Uterus (tissue), 4 donors: Measurements from ENCODE around the gene SNAPC2. TPM values are rescaled to one million over a fixed set of nuclear protein-coding genes. Genes with fewer than 3 reads are reported as not detected.

Experiments
- DNase-seq, 2 donors: peaks; one replicate each; pipeline ENCODE4 v3.0.0-alpha.2; 2019 to 2020
- H3K27ac ChIP-seq, 2 donors: fragments of 200-600 bp; sonication (generic); 1 replicate in 1 of 2; 2 replicates in 1 of 2; pipeline ENCODE4 v1.5.1; 2016 to 2018
- H3K27me3 ChIP-seq, 2 donors: fragments of 200-600 bp; sonication (generic); one replicate each; pipeline ENCODE4 v1.5.1; 2018 to 2019; ENCODE audit warnings: control low read depth in 1 of 2
- H3K36me3 ChIP-seq, 2 donors: fragments of 200-600 bp; sonication (generic); one replicate each; pipeline ENCODE4 v1.5.1; 2019; ENCODE audit warnings: control low read depth in 1 of 2
- H3K4me1 ChIP-seq, 2 donors: fragments of 200-600 bp; sonication (generic); one replicate each; pipeline ENCODE4 v1.5.1; 2018 to 2019; ENCODE audit warnings: control low read depth in 1 of 2
- H3K4me3 ChIP-seq, 2 donors: fragments of 200-600 bp; sonication (generic); 1 replicate in 1 of 2; 2 replicates in 1 of 2; pipeline ENCODE4 v1.5.1; 2018 to 2019; ENCODE audit warnings: mild to moderate bottlenecking in 1 of 2
- H3K9me3 ChIP-seq, 2 donors: fragments of 200-600 bp; sonication (generic); one replicate each; pipeline ENCODE4 v1.5.1; 2019; ENCODE audit warnings: control low read depth in 1 of 2
- CTCF ChIP-seq, 4 experiments: fragments of 200-600 bp in 2 of 4; fragments of 450-650 bp in 2 of 4; sonication (generic) in 2 of 4; IDR thresholded peaks; one replicate each; pipeline ENCODE4 v1.5.1; 2016 to 2019; ENCODE audit warnings: antibody characterized with exemption in 4 of 4, mild to moderate bottlenecking in 2 of 4, moderate library complexity in 1 of 4
- POLR2A ChIP-seq, 2 donors: fragments of 450-650 bp; IDR thresholded peaks; one replicate each; pipeline ENCODE4 v1.6.1; 2016; ENCODE audit warnings: antibody characterized with exemption in 2 of 2, mild to moderate bottlenecking in 1 of 2, moderate library complexity in 1 of 2
- intact Hi-C: fragments of 100-400 bp; cut with DNase I; formaldehyde crosslinking; loops from one replicate; pipeline ENCODE4 v1.15.1; 2023; ENCODE audit warnings: low total_unique reads
- total RNA-seq, 4 donors: library from RNA; depleted of rRNA in 3 of 4; stranded (reverse); fragments of >200 nt in 3 of 4; gene quantifications; one replicate each; pipeline versions ENCODE4 v1.1.0 to v1.2.4, GENCODE V29; 2014 to 2023
- donor health status: DM: yes; HTN: yes; CAD: no.

The SNAPC2 gene
- total RNA-seq, 4 donors from 2014 or later = 11.8 to 66.8 (median 19.0) TPM

DNA sequence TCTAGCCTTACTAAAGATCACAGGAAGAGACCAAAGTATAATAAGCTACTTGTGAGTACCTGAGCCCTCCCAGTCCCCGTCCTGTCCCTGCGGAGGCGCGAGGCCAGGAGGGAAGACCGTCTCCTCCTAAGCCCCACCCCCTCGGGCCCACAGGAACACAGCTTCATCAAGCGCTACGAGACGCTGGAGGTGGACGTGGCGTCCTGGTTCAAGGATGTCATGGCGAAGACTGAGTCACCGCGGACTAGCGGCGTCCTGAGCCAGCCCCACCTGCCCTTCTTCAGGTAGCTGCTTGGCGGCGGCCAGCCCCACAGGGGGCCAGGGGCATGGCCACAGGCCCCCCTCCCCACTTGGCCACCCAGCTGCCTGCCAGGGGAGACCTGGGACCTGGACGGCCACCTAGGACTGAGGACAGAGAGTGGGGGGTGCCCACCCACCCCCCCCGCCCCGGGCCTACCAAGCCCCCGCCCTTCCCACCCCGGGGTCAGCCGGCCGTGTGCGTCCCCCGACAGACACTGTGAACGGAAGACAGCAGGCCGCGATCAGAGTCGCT lies 7.9 kb upstream of the SNAPC2 start:
- Histone ChIP-seq H3K4me3 (no peak overlapping the region), H3K27me3 (peaks cover 6 to 7% of the 10 kb centered on the region in 2 donors), H3K27ac (no peak overlapping the region), H3K9me3 (no peaks in the 10 kb centered on the region), H3K36me3 (no peaks in the 10 kb centered on the region), H3K4me1 (peaks cover 0 to 14% of the 10 kb centered on the region in 2 donors)
- intact Hi-C loops = no loop called here
- peak in 1 of 2 donors; percentile 17 for DNase-seq
- no peak for TF ChIP-seq POLR2A (IDR thresholded peaks at IDR 0.05)
- no peak for TF ChIP-seq CTCF (IDR thresholded peaks at IDR 0.05)

GRCh38 chr19:7912697-7913564 lies 7.2 kb upstream of the SNAPC2 start:
- peak in 1 of 2 donors; percentile 19 for DNase-seq
- TF ChIP-seq CTCF (IDR thresholded peaks at IDR 0.05) = no peak
- no peak for TF ChIP-seq POLR2A (IDR thresholded peaks at IDR 0.05)

DNA sequence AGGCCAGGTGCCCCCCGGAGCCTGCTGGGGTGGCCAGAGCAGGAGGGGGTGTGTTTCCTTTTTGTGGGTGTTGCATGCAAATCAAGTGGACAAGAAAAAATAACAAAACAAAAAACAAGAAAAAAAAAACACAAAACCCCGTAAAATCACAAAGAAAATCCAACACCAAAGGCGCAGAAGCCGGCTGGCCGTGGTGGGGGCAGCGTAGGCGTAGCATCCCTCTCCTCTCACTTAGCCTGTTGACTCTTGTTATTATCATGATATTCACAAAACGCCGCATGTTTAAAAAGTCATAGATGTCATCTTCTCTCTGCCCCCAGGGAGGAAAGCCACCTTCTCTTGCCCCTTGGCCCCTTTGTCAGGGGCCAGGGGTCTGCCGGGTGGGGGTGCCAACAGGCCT lies 6.5 kb upstream of the SNAPC2 start:
- intact Hi-C loops = no loop called here
- DNase-seq = no peak
- no peak for TF ChIP-seq POLR2A (IDR thresholded peaks at IDR 0.05)
- Histone ChIP-seq H3K27ac (no peak overlapping the region), H3K9me3 (no peaks in the 10 kb centered on the region), H3K4me3 (no peak overlapping the region), H3K4me1 (peaks cover 0 to 23% of the 10 kb centered on the region in 2 donors), H3K36me3 (no peaks in the 10 kb centered on the region), H3K27me3 (peaks cover 6 to 7% of the 10 kb centered on the region in 2 donors)

More at GRCh38 chr19:7912697-7913564, 7.2 kb upstream of the SNAPC2 start:
- intact Hi-C loops = no loop called here
- H3K9me3 ChIP-seq = no peaks in the 10 kb centered on the region
- no peak overlapping the region for H3K4me3 ChIP-seq
- peaks cover 0 to 21% of the 10 kb centered on the region in 2 donors for H3K4me1 ChIP-seq
- no peaks in the 10 kb centered on the region for H3K36me3 ChIP-seq
- no peak overlapping the region for H3K27ac ChIP-seq
- peaks cover 6 to 7% of the 10 kb centered on the region in 2 donors for H3K27me3 ChIP-seq

DNA sequence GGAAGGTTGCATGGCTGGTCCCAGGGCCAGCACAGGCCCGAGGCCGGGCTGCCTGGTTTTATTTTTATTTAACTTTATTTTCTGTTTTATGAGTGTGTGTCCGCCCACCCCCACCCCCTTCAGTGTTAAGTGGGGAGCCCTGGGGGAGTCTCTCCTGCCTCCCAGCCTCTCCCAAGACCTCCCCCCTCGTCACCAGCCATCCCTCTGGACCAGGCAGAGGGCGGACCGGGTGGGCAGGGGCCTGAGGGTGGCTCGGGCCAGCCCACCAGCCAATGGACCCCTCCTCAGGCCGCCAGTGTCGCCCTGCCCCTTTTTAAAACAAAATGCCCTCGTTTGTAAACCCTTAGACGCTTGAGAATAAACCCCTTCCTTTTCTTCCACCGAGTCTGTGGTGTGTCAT lies 6.0 kb upstream of the SNAPC2 start:
- Histone ChIP-seq H3K27ac (no peak overlapping the region), H3K4me3 (no peak overlapping the region), H3K27me3 (peaks cover 6 to 7% of the 10 kb centered on the region in 2 donors), H3K4me1 (peaks cover 0 to 23% of the 10 kb centered on the region in 2 donors), H3K9me3 (no peaks in the 10 kb centered on the region), H3K36me3 (no peaks in the 10 kb centered on the region)
- DNase-seq = no peak
- intact Hi-C loops = no loop called here
- TF ChIP-seq CTCF (IDR thresholded peaks at IDR 0.05) (no peak), POLR2A (IDR thresholded peaks at IDR 0.05) (no peak)

DNA sequence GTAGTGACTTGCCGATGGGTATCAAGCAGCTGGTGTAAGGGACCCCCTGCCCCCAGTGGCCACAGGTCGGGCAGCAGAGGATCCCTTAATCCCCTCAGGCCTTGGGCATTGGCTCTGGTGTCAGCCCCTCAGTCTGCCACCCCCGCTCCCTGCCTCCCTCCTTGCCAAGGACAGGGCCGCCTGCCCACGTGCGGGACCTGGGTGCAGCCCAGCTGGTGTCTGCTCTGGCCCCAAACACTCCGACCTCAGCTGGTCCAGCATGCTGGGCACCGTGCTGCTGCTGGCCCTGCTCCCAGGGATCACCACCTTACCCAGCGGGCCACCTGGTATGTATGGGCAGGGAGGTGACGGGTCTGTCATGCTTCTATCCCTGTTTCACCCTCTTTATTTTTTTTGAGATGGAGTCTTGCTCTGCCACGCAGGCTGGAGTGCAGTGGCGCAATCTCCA lies 5.5 kb upstream of the SNAPC2 start, which contains the start of gene TGFBR3L:
TGFBR3L (plus strand) TSS at position 233 of the 448 bp plus-strand sequence.
- Histone ChIP-seq H3K4me3 (no peak within 1 kb of the TSS), H3K9me3 (no peaks in the 10 kb centered on the region), H3K27ac (no peak within 1 kb of the TSS), H3K36me3 (no peaks in the 10 kb centered on the region), H3K27me3 (peaks cover 6 to 7% of the 10 kb centered on the region in 2 donors), H3K4me1 (peaks cover 0 to 23% of the 10 kb centered on the region in 2 donors)
- DNase-seq = peak in 1 of 2 donors; percentile 14
- intact Hi-C loops = no loop called here
- TF ChIP-seq CTCF (IDR thresholded peaks at IDR 0.05) = no peak
- no peak for TF ChIP-seq POLR2A (IDR thresholded peaks at IDR 0.05)
